ENCODE results near the gene BMPR1B.

- no peak for TF ChIP-seq CTCF (IDR thresholded peaks at IDR 0.05; ENCODE audit: poor library complexity)
- no peak for TF ChIP-seq EZH2 (IDR thresholded peaks at IDR 0.05; ENCODE audit: borderline replicate concordance)
- TF ChIP-seq EZH2phosphoT487 (IDR thresholded peaks at IDR 0.05; ENCODE audit: low read depth, severe bottlenecking, unreplicated experiment): no peak
Measured at GRCh38 chr4:95118497-95118896, 360.7 kb downstream of the BMPR1B start.

Measured in hepatocyte (in vitro differentiated cells).